ENCODE data around the gene MAN1C1.
A peak's percentile ranks its signal among the peaks of the same experiment; 100 is the strongest.

The MAN1C1 gene

DNA sequence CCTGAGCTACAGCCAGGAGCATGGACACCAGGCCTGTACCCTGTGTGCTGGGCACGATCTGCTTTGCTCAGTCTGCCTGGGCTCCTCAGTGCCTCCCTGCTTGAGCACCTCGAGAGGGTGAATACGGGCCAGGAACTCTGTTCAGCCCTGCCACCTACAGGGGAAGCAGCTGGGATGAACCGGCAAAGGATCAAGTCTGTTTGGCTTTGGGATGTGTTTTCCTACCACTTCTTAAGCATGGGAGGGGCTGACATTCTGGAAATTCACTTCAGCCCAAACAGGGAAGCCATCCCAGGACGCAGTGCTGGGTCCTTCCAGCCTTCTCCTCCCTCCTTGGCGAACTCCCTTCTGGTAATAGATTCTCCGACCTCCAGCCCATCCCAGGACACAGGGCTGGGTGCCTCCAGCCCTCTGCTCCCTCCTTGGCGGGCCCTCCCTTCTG lies 127.6 kb downstream of the MAN1C1 start:
- DNase-seq, result peak; percentile 88

DNA sequence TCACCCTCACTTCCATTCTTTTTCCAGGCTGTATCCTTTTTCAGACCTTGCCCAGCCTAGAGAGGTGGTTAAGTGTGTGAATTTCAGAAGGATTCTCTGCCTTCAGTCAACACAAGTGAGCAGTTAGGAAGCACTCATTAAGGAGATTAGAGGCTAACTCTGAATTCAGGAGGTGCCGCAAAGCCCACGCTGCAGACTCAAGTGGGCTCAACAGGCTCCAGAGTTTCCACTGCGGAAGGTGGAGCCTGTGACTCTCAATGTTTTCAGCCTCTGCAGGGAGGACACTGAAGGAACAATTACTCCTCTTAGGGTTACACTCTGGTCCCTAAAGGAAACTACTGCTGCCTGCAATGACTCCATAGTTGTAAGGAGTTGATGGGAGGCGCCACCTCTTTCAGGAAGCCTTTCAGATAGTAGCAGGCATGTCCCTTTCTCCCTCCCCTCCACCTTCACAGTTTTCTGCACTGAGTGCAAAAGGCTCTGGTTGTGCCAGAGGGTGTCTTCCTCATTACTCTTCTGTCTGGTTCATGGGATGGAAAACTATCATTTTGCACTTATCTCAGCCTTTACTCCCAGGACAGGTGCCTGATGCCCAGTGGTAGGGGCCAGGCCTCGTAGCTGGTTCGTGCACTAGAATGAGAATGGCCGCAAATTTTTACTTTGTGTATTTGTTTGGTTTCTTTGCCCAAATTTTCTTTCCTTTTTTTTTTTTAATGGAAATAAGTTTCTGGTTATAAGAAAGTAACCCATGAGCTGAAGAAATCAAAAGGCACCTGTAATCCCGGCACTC lies 128.2 kb downstream of the MAN1C1 start:
- DNase-seq, result no peak

DNA sequence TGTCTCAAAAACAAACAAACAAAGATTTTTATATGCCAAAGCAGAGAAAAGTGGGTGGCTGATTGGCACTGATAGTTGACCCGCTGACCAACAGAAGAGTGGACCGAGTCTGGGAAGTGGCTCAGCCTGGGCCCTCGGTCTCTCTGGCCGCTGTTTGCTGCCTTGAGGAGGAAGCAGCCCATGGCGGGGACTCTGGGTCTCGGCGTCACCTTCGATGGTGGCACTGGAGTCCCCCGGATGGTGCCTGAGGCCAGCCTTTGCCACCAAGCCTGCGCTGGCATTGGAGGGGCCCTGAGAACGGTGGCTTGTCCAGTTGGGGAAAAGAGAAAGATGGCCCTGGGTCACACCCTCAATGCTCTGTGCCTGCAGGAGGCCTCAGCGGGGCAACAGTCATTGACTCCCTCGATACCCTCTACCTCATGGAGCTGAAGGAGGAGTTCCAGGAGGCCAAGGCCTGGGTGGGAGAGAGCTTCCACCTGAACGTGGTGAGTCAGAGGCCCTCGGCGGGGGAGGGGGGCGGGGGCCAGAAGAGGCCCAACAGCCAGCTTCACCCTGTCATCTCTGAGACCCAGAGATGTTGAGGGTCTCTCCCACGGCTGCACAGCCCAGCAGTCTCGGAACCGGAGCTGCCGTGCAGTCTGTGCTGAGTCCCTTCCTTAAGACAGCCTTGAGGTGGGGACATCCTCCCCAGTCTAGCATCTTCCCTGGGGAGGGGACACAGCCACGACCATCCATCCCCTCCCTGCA lies 129.9 kb downstream of the MAN1C1 start:
- no peak for DNase-seq

DNA sequence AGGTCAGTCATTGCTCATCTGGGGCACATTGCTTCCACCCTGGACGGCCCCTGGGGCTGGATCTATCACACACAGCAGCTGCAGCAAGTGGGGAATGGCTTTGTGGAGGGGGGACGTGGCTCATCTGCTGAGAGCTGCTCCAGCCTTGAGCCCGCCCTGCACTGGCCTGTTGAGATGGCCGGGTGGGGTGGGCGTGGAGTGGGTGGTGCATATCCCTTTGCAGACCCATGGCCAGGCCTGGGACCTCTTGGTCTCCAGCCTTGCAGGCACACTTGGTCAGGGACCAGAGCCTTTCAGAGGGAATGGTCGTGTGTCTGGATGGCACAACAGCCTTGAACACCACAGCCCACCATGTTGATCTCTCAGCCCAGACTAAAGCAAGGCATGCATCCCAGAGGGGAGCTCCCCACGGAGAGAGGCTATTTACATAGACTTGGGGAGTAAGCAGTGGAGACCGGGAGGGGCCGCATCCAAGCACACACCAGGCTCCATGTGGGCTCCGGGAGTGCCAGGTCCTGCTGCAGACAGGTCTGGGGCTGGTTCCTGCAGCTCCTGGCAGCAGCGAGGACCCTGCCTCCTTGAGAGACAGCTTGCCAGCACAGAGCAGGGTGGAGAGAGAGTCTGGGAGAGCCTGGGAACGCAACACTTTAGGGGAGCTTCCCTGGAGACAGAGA lies 130.6 kb downstream of the MAN1C1 start:
- DNase-seq, result no peak

DNA sequence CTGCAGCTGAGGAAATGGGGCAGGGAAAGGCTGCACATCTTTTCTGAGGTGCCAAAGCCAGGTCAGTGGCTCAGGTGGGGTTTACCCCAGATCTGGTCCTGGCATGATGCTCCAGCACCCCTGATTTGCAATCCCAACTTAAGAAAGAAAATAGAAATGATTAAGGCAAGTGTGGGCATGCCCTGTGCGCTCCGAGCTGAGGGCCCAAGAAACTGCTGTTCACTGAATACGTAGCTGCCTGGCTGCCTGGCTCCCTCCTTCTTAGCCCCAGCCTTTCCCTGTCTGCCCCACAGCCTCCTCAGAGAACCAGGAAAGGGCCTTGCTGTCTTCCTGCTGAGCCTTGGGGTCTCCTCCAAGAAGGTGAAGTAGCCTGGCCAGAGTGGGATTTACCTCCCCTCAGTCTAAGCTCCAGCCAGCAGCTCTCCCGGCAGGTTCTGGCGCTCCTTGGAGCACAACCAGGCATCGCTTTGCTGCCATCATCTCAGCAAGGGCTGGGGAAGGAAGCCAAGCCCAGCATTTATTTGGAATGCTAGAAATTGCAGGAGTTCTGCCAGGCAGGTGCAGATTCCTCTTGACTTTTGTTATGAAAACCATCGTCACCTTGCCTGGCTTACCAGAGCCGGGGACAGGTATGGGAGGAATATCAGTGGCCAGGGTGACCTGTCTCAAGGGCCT lies 132.1 kb downstream of the MAN1C1 start:
- DNase-seq, result peak; percentile 56

DNA sequence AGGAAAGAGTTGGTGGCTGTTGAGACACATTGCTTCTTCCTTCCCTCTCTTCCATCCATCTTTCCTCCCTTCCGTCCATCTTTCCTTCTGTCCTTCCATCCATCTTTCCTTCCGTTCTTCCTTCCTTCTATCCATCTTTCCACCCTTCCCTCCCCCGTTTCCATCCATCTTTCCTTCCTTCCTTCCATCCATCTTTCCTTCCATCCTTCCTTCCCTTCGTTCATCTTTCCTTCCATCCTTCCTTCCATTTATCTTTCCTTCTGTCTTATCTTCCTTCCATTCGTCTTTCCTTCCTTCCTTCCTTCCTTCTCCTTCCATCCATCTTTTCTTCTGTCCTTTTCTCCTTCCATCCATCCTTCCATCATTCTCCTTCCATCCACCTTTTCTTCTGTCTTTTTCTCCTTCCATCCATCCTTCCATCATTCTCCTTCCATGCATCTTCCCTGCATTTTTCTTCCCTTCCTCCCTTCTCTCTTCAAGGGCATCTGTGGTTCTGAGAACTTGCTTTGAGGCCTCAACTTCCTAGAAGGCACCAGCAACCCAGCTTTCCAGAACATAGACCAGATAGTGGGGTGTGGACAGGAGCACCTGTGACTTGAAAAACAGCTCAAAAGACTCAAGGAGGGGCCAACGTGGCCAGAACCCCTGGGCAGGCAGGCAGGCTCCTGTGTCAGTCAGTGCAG lies 134.5 kb downstream of the MAN1C1 start:
- DNase-seq, result no peak

DNA sequence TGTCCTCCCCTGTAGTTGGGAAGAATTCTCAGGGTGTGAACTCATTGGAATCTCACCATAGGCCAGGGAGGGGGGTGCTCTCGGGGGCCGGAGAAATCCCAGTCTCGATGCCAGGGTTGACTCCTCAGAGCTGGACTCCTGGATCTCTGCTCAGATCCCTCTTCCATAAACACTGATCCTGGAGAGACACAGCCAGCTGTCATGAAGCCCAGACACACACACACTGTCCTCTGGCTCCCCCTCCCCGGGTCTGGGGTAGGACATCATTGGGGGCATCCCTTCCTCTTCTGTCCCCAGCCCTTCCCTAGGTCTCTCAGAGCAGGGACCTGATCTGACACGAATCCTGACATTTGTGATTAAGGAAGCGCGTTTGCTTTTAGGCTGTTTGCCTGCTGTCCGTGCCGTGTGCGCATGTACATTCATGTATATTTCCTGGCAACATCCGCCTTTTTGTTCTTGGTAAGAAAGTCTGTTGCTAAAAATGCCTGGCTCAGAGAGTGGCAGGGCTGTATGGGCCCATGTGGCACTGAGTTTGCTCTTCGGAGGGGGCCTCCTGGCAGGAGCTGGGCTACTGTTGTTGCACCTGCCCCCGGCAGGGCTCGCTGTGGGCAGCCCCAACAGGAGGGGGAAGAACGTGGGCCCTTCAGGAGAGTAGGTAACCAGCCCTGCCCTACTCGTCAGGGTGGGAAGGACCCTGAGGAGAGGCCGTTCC lies 138.0 kb downstream of the MAN1C1 start:
- DNase-seq, result no peak

DNA sequence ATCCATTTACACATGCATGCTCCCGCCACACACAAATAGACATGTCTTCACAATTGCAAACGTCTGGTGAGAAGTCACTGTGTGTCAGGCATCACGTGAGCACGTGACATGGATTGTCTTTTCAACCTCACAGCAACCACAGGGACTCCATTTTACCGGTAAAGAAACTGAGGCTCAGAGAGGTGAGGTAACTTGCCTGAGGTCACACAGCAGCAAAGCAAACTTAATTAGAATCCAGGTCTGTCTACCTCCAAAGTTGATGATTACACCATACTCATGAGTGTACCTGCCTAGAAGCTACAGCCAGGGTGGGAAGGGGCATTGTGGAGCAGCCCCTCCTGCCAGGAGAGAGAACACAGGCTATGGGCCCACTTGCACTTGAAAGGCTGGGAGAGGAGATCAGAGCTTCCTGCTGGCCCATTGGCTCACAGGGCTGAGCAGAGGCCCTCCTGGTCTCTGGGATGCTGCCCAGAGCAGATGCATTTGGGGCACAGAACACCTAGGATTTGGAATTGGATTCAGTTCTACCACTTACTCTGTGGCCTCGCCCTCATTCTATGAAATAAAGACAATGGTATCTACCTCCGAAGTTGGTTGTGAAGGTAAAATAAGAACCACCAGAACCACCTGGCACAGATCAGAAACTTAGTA lies 139.0 kb downstream of the MAN1C1 start:
- DNase-seq, result no peak

DNA sequence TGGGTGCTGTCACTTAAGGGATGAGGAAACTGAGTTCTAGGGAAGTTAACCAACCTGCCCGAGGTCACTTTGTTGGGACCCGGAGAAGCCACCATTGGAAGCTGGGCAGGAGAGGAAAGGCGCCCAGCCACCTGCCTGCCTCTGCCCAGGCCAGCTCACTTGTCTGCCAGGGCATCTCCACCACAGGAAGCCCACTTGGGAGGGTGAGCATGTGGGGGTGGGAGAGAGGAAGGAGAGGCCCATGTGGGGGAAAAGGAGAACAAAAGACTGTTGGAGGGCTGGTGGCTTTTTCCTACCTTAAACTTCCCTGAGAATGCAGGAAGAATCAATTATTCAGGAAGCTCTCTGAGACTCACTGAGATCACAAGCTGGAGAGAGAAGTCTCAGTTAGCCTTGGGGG lies 139.6 kb downstream of the MAN1C1 start:
- DNase-seq, result no peak

DNA sequence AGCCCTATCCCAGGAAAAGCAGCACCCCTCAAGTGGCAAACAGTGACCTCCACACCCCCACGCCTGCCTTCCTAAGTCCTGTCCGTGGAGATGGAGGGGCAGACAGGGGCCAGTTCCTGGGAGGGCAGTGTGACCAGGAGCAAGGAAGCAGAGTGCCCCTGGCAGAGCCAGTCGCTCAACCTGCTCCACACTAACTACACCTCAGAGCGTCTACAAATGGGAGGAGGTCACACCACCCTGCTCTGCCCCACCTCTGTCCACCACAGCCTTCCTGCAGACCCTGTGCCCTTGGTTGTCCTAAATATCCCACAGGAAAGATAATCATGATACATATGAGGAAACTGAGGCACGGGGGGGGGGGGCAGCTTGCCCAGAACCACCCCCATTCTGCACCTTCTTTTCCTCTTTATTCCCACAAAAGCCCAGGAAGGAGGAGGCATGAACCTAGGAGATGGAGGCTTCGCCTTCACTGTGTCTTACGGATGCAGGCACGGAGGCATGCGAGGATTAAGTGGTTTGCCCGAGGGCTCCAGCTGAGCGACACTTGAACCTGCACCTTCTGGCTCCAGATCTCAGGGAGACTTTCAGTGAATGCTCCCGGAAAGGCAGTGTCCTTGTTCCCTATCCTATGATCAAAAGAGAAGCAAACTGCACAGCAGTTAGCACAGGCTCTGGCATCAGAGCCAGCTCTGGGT lies 140.7 kb downstream of the MAN1C1 start:
- no peak for DNase-seq

DNA sequence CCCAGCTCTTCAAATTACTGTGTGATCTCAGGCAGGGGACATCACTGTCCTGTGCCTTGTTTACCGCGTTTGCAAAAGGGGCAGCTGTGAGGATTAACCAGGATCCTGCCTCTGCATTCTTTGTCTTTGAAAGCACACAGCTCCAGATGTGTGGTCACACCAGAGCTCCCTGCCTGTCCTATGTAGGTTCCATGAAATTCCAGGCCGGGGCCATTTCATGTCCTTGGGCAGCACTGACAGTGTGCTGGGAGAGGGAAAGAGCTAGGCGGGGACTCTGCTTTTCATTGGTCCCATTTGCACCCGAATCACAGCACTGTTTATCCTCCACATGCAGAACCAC lies 141.2 kb downstream of the MAN1C1 start:
- no peak for DNase-seq

DNA sequence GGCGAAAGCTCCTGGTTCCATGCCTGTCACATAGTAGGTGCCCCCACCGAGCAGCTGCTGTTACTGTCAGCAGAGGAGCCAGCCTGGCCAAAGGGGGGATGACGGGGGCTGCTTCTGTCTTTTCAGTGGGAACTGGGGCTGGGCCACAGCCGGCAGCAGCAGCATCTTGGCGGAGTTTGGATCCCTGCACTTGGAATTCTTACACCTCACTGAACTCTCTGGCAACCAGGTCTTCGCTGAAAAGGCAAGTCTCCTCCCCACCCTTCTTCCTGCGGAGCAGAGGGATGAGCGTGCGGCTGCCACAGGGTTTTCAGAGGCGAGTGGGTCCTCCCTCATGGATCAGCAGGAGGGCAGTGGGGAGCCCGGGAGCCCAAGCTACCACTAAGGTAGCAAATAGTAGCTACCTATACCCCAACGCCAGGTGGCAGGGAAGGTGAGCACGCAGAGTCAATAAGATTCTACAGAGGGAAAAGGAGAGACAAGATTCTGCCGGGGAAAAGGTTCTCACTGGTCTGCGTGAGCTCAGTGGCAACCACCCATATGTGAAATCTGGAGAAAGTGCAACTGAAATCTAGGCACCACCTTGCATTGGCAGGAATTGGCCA lies 142.0 kb downstream of the MAN1C1 start:
- DNase-seq, result no peak

DNA sequence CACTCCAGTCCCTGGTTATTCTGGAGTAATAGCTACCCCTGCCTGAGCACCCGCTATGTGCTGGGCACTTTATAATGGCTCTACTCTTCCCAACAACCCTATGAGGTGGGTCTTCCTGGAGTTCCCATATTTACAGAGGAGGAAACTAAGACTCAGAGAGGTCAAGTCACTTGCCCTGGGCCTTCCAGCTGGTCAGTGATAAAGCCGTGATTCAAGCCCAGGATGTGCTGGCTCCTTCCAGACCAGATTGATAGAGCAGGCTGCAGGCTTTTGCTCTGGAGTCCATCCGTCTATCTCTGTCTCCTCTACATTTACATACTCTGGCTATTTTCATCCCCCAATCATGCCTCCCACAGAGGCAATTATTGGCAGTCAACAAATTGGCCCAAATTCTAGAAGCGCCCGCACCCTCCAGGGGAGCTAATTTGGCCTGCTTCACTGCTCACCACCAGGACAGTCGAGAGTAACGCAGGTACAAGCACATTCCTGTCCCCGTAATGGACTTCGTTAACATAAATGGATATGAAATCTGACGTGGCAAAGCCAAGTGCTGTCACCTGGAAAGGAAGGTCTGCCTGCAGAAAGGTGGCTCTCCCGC lies 143.6 kb downstream of the MAN1C1 start:
- DNase-seq, result no peak

DNA sequence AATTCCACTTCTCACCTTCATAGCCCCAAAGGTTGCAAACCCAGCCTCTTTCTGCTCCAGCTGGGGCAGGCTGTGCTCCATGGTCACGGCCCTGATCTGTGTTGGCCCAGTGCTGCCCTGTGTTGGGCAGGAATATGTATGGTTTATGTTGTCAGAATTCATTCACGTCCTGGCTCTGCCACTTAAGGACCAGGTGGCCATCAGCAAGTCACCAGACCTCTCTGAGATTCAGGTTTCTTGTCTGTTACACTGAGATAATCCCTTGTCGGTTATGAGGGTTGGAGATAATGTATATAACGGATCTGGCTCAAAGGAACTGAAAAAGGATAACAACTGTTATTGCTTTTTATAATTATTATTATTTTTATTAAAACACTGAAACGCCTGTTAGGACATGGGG lies 144.3 kb downstream of the MAN1C1 start:
- DNase-seq, result no peak

DNA sequence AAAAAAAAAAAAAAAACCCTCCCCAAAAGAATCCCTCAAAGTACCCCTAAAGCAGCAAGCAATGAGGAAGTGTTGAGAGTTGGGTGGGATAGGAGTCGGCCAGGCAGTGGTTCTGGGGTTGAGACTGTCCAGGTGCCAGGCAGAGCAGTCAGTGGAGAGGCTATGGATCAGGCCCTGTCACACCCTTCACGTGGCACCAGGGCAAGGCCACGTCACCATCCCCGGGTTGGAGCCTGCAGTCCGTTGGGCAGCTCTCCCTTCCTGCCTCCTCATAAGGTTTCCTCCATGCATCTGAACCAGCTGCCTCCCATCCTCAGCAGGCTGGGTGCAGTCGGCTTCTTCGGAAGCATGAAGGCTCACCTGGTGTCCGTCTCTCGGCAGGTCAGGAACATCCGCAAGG lies 146.9 kb downstream of the MAN1C1 start:
- no peak for DNase-seq

DNA sequence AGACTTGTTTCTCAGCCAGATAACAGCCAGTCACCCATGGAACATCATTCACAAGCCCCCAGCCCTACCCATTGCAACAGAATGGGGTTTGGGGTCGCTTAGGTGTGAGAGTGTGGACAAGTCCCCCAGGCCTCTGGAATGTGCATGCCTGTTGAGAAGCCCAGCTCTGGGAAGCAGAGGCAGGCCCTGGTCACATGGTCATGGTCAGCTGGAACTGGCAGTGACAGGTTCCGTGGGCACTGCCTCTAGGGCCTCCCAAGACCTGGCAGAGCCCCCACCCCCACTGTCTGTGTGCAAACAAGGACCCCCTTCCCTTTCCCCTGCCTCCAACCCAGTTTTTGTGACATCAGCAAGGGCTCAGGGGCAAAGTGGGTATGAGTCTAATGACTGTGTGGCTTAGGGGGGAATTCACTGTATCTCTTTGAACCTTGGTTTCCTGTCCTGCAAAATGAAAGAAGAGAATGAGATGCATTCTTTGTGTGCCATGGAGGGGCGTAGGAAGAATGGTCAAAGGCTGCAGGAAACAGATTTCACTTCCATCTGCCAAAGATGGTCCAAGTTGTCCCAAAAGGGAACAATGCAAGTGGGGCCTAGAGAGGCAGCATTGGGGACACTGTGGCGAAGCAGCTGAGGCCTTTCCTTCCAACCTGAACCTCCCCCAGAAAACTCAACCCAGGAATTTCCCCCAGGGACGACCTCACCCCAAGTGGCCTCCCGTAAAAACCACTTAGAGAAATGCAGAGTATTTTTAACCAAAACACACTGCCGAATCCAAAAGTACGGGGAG lies 148.7 kb downstream of the MAN1C1 start:
- no peak for DNase-seq

DNA sequence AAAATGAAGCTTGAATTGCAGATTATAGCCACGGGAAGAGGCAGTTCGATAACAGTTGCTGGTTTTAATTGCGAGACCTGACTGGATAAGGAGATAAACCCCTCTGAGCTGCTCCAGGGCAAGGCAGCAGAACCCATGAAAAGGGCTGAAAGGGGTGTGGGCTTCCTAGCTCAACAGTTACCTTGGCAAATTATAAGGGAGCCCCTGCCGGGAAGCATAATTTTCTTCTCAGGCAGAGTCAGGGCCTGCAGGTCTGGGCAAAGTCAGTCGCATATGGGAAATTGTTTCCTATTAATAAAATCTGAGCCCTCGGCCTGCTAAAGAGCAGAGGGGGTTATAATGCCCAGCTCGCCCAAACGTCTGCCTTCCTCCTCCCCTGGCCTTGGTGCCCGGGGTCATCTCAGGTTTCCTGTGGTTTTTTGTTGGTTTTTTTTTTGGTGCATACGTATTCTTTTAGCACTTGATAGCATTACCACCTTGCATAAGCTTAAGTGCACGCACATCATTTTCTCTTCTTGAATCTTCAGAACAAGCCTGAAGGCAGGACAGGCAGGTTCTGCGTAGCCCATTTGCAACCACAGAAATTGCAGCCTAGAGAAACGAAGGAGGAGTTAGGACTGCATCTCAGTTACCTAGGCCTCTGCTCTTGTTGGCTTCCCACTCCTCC lies 149.5 kb downstream of the MAN1C1 start:
- peak; percentile 29 for DNase-seq

DNA sequence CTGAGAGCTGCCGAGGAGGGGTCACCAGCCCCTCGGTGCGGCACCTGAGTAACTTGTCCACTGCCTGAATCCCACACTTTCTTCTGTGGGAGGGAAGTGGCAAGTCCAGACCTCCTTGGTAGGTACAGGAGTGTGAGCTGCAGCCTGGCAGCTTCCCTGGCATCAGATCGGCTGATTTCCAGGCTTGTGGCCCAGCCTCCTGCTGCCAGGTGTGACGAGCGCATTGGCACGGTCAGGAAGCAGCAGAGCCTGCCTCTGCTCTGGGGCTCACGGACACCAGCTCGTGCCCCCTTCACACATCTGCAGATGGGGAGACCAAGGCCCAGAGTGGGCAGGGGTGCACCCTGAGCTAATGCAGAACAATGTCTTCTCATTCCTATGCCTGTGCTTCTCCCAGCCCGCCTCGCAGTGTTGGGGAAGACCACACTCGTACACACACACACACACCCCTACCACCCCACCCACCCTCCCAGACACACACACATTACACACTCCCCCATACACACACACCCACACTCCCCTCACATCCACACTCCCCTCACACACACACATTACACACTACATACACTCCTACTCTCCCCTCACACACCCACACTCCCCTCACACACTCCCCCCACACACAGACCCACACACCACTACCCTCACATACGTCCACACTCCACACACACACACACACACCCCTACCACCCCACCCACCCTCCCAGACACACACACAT lies 150.3 kb downstream of the MAN1C1 start:
- no peak for DNase-seq

Measured in NCI-H1092 treated with DMSO at 0.1 percent for 48 hours (cell line).